GM12874 (cell line): ENCODE results near the gene FAM200C.

Source experiments
- CTCF ChIP-seq: IDR thresholded peaks from 2 replicates; pipeline ENCODE4 v1.5.1; 2011; ENCODE audit warnings: low read depth, mild to moderate bottlenecking, control low read depth, low read length, moderate library complexity; ENCODE audit not compliant: insufficient read depth

Gene FAM200C

GRCh38 chr5:160399402-160400353 is at the start of gene FAM200C:
Gene FAM200C, minus strand, starts transcription at chr5:160400054. Its CDS starts 4,564 bp downstream, at chr5:160395490.
- no peak for TF ChIP-seq CTCF

GRCh38 chr5:160449458-160449857 is 49.6 kb upstream of the FAM200C start:
- no peak for TF ChIP-seq CTCF

GRCh38 chr5:160448886-160449285 is 49.0 kb upstream of the FAM200C start:
- TF ChIP-seq CTCF, result no peak

GRCh38 chr5:160445751-160446150 is 45.9 kb upstream of the FAM200C start:
- no peak for TF ChIP-seq CTCF

- TF ChIP-seq CTCF, result no peak
Measured at GRCh38 chr5:160445132-160445531, 45.3 kb upstream of the FAM200C start.

- no peak for TF ChIP-seq CTCF
Measured at GRCh38 chr5:160444407-160444806, 44.6 kb upstream of the FAM200C start.

GRCh38 chr5:160442824-160443431 is 43.1 kb upstream of the FAM200C start:
- TF ChIP-seq CTCF, result no peak
